Caco-2 (cell line): ENCODE results near the gene CFAP47. TPM values are rescaled to one million over a fixed set of nuclear protein-coding genes. Genes with fewer than 3 reads are reported as not detected.

Experiments used
- BruUV-seq: library from RNA; stranded (reverse); fragments of 400-500 nt; replicated peaks from 2 replicates; lab custom pipeline; 2021; lab: Mats Ljungman, UMichigan
- CTCF ChIA-PET: fragments of 300-600 bp; sonication (Branson Sonifier 250); formaldehyde crosslinking; loops from one replicate; lab custom pipeline; 2022; ENCODE audit warnings: antibody characterized with exemption; lab: Charles Lee
- POLR2A ChIA-PET: fragments of 300-600 bp; sonication (Branson Sonifier 250); formaldehyde crosslinking; loops from one replicate; lab custom pipeline; 2022; ENCODE audit warnings: antibody characterized with exemption; lab: Charles Lee
- DNase-seq, 2 experiments: peaks; one replicate each; pipeline versions ENCODE4 v3.0.0 to v3.0.0-alpha.2; 2020 to 2022
- H3K27me3 ChIP-seq: replicated peaks from 2 replicates; pipeline ENCODE4 v1.6.0; 2011; ENCODE audit warnings: low read length; ENCODE audit not compliant: control insufficient read depth, insufficient read depth
- H3K36me3 ChIP-seq: 2 replicates; pipeline ENCODE4 v1.5.1; 2011; ENCODE audit warnings: low read length; ENCODE audit not compliant: control insufficient read depth, insufficient read depth
- H3K4me1 ChIP-seq: fragments of 250-450 bp; sonication (Bioruptor Pico); 2 replicates; pipeline ENCODE4 v1.5.1; 2020; ENCODE audit warnings: mild to moderate bottlenecking
- H3K4me3 ChIP-seq: 2 replicates; pipeline ENCODE4 v1.5.1; 2011; ENCODE audit warnings: low read depth, mild to moderate bottlenecking, control low read depth, low read length
- H3K9me3 ChIP-seq: fragments of 250-450 bp; sonication (Bioruptor Pico); 2 replicates; pipeline ENCODE4 v1.5.1; 2020; ENCODE audit warnings: mild to moderate bottlenecking, moderate library complexity
- H3K27ac Mint-ChIP-seq: one replicate; pipeline ENCODE4 v1.8.0; 2022; ENCODE audit warnings: mixed read lengths; ENCODE audit not compliant: unreplicated experiment
- H3K27me3 Mint-ChIP-seq: one replicate; pipeline ENCODE4 v1.8.0; 2022; ENCODE audit warnings: mixed read lengths; ENCODE audit not compliant: insufficient read depth, unreplicated experiment
- H3K36me3 Mint-ChIP-seq: one replicate; pipeline ENCODE4 v1.8.0; 2022; ENCODE audit warnings: mild to moderate bottlenecking, mixed read lengths; ENCODE audit not compliant: insufficient read depth, unreplicated experiment
- H3K4me1 Mint-ChIP-seq: one replicate; pipeline ENCODE4 v1.8.0; 2022; ENCODE audit warnings: low read depth, mixed read lengths; ENCODE audit not compliant: unreplicated experiment
- H3K4me3 Mint-ChIP-seq: one replicate; pipeline ENCODE4 v1.8.0; 2022; ENCODE audit warnings: mild to moderate bottlenecking, moderate library complexity, mixed read lengths; ENCODE audit not compliant: unreplicated experiment
- H3K9me3 Mint-ChIP-seq: one replicate; pipeline ENCODE4 v1.8.0; 2022; ENCODE audit warnings: mixed read lengths; ENCODE audit not compliant: unreplicated experiment
- intact Hi-C: fragments of 100-400 bp; cut with micrococcal nuclease; formaldehyde crosslinking; loops from one replicate; pipeline ENCODE4 v1.10.0; 2022; ENCODE audit not compliant: unreplicated experiment
- total RNA-seq: library from RNA; stranded (reverse); gene quantifications from 2 replicates; pipeline ENCODE4 v1.2.3, GENCODE V29; 2022
- TF ChIP-seq, protein P1 (sequence below), 2 experiments: fragments of 200-600 bp in 1 of 2; IDR thresholded peaks; 1 replicate in 1 of 2; 2 replicates in 1 of 2; pipeline versions ENCODE4 v1.5.1 to v1.8.0; 2011 to 2022; ENCODE audit warnings: antibody characterized with exemption in 1 of 2, control low read depth in 1 of 2, inconsistent platforms in 1 of 2, low read depth in 1 of 2, low read length in 1 of 2, mild to moderate bottlenecking in 1 of 2, moderate library complexity in 1 of 2; ENCODE audit not compliant: insufficient read depth in 1 of 2, severe bottlenecking in 1 of 2, unreplicated experiment in 1 of 2

CFAP47 gene
- total RNA-seq, 1 experiment from 2014 or later: 0.16 TPM

DNA sequence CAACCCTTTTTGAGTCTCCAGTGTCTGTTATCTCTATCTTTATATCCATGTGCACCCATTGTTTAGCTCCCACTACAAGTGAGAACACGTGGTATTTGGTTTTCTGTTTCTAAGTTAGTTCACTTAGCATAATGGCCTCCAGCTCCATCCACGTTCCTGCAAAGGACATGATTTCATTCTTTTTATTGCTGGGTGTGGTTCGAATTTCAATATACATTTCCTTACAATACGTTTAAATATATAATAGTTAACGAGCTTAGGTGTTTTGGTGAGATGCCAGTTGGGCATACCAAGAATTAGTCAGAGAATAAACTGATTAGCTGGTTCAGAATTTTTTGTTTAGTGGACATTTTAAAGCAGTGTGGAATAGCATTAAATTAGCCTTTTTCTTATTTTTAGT, 196.7 kb downstream of the CFAP47 start:
- BruUV-seq: no TSS peak
- Histone ChIP-seq H3K4me1 (no peaks in the 10 kb centered on the region), H3K36me3 (no peaks in the 10 kb centered on the region), H3K27me3 (no peaks in the 10 kb centered on the region), H3K9me3 (no peaks in the 10 kb centered on the region), H3K4me3 (no peak overlapping the region)
- Mint-ChIP-seq H3K4me1 (no peaks in the 10 kb centered on the region), H3K27me3 (peaks cover 4% of the 10 kb centered on the region), H3K4me3 (no peak overlapping the region), H3K36me3 (no peaks in the 10 kb centered on the region), H3K27ac (no peak overlapping the region), H3K9me3 (no peaks in the 10 kb centered on the region)
- no peak for DNase-seq
- intact Hi-C loops: no loop called here
- TF ChIP-seq, protein P1, sequence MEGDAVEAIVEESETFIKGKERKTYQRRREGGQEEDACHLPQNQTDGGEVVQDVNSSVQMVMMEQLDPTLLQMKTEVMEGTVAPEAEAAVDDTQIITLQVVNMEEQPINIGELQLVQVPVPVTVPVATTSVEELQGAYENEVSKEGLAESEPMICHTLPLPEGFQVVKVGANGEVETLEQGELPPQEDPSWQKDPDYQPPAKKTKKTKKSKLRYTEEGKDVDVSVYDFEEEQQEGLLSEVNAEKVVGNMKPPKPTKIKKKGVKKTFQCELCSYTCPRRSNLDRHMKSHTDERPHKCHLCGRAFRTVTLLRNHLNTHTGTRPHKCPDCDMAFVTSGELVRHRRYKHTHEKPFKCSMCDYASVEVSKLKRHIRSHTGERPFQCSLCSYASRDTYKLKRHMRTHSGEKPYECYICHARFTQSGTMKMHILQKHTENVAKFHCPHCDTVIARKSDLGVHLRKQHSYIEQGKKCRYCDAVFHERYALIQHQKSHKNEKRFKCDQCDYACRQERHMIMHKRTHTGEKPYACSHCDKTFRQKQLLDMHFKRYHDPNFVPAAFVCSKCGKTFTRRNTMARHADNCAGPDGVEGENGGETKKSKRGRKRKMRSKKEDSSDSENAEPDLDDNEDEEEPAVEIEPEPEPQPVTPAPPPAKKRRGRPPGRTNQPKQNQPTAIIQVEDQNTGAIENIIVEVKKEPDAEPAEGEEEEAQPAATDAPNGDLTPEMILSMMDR (IDR thresholded peaks at IDR 0.05; ENCODE audit: insufficient read depth in 1 of 2, low read depth in 1 of 2, low read length in 1 of 2, severe bottlenecking in 1 of 2, unreplicated experiment in 1 of 2): no peak
- POLR2A ChIA-PET: no interaction called here
- CTCF ChIA-PET: no interaction called here

DNA sequence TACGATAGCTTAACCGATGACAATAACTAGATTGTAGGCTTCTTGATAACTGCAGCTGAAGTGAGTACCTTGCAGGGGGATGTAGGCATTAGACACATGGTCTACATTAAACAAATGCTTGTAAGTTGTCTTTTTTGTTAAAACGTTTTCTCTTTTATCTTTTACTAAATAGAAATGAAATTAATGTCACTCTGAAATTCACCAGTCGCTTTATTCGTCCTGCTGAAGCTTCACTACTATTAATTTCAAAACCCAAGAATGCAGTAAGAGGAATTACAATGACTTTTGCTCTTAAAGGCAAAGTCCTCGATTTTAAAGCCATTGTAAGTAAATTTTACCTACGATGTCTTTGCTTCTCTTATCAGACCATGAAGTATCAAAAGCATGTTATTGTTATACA, 239.7 kb downstream of the CFAP47 start:
- H3K9me3 Mint-ChIP-seq: no peaks in the 10 kb centered on the region

DNA sequence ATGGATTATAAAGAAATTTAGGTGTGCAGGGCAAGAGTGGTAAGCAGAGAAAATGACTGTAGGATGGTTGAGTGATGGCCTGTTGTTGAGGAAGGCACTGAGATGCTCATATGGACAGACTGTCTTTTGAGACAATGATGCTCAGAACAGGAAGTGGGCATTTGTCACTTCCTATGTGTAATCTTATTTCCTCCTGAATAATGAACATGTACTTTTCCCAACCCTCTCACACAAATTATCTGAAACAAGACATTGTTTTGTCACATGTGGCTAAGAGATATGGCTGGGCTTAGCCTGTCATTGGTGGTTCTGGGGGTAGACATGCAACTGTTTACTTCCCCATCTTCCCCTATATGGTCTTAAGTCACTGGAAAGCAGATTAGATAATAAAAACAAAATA, 240.5 kb downstream of the CFAP47 start:
- ChIA-PET CTCF (no interaction called here), POLR2A (no interaction called here)
- Mint-ChIP-seq H3K9me3 (no peaks in the 10 kb centered on the region), H3K4me1 (no peaks in the 10 kb centered on the region), H3K27me3 (no peaks in the 10 kb centered on the region), H3K27ac (no peak overlapping the region), H3K4me3 (no peak overlapping the region), H3K36me3 (no peaks in the 10 kb centered on the region)
- Histone ChIP-seq H3K4me3 (no peak overlapping the region), H3K4me1 (no peaks in the 10 kb centered on the region), H3K36me3 (no peaks in the 10 kb centered on the region), H3K27me3 (no peaks in the 10 kb centered on the region), H3K9me3 (no peaks in the 10 kb centered on the region)
- intact Hi-C loops: no loop called here
- TF ChIP-seq, protein P1 (IDR thresholded peaks at IDR 0.05; ENCODE audit: insufficient read depth in 1 of 2, low read depth in 1 of 2, low read length in 1 of 2, severe bottlenecking in 1 of 2, unreplicated experiment in 1 of 2): no peak
- BruUV-seq: no TSS peak
- no peak for DNase-seq

More for the DNA sequence above, 239.7 kb downstream of the CFAP47 start:
- Histone ChIP-seq H3K27me3 (no peaks in the 10 kb centered on the region), H3K36me3 (no peaks in the 10 kb centered on the region), H3K9me3 (no peaks in the 10 kb centered on the region), H3K4me1 (no peaks in the 10 kb centered on the region), H3K4me3 (no peak overlapping the region)
- intact Hi-C loops: no loop called here
- Mint-ChIP-seq H3K4me3 (no peak overlapping the region), H3K27ac (no peak overlapping the region), H3K36me3 (no peaks in the 10 kb centered on the region), H3K4me1 (no peaks in the 10 kb centered on the region), H3K27me3 (no peaks in the 10 kb centered on the region)
- TF ChIP-seq, protein P1 (IDR thresholded peaks at IDR 0.05; ENCODE audit: insufficient read depth in 1 of 2, low read depth in 1 of 2, low read length in 1 of 2, severe bottlenecking in 1 of 2, unreplicated experiment in 1 of 2): no peak
- ChIA-PET POLR2A (no interaction called here), CTCF (no interaction called here)
- no TSS peak for BruUV-seq
- no peak for DNase-seq
